ENCODE data around the gene CDK2AP2.

GRCh38 chr11:67482275-67482826 is 25.6 kb downstream of the CDK2AP2 start:
- TF ChIP-seq CTCF (IDR thresholded peaks at IDR 0.05; ENCODE audit: low read depth, low read length) = no peak
- no peak for TF ChIP-seq POLR2A (IDR thresholded peaks at IDR 0.05; ENCODE audit: extremely low read depth, insufficient read length)
- TF ChIP-seq MAX (IDR thresholded peaks at IDR 0.05; ENCODE audit: low read depth, low read length) = no peak
- TF ChIP-seq MYC (IDR thresholded peaks at IDR 0.05; ENCODE audit: low read depth, low read length) = peak; percentile 58
